Activated CD8-positive, alpha-beta T cell treated with anti-CD3 and anti-CD28 coated beads for 36 hours (primary cell): ENCODE measurements around the gene XPO5. TPM values are rescaled to one million over a fixed set of nuclear protein-coding genes. Genes with fewer than 3 reads are reported as not detected.

ENCODE experiments used
- ATAC-seq: fragments of 200-7000 bp; cut with Tn5 transposase; one replicate; pipeline ENCODE4 v1.10.0; 2021; ENCODE audit warnings: mild to moderate bottlenecking, moderate library complexity
- CTCF ChIA-PET: fragments of 350-600 bp; sonication (Branson Sonifier 250); formaldehyde crosslinking; loops from one replicate; lab custom pipeline; 2021; ENCODE audit warnings: antibody characterized with exemption; lab: Charles Lee
- POLR2A ChIA-PET: fragments of 350-600 bp; sonication (Branson Sonifier 250); formaldehyde crosslinking; loops from one replicate; lab custom pipeline; 2021; ENCODE audit warnings: antibody characterized with exemption; lab: Charles Lee
- DNase-seq: peaks from one replicate; pipeline ENCODE4 v3.0.0-alpha.2; 2020
- H3K27ac Mint-ChIP-seq: one replicate; pipeline ENCODE4 v1.8.0; 2021; ENCODE audit warnings: mild to moderate bottlenecking, mixed read lengths
- H3K27me3 Mint-ChIP-seq: one replicate; pipeline ENCODE4 v1.8.0; 2021; ENCODE audit warnings: mixed read lengths
- H3K36me3 Mint-ChIP-seq: one replicate; pipeline ENCODE4 v1.8.0; 2021; ENCODE audit warnings: low read depth, mixed read lengths
- H3K4me1 Mint-ChIP-seq: one replicate; pipeline ENCODE4 v1.8.0; 2021; ENCODE audit warnings: low read depth, mixed read lengths
- H3K4me3 Mint-ChIP-seq: one replicate; pipeline ENCODE4 v1.8.0; 2021; ENCODE audit warnings: mild to moderate bottlenecking, moderate library complexity, mixed read lengths
- H3K9me3 Mint-ChIP-seq: one replicate; pipeline ENCODE4 v1.8.0; 2021; ENCODE audit warnings: mixed read lengths
- CTCF ChIP-seq: fragments of 200-600 bp; IDR thresholded peaks from one replicate; pipeline ENCODE4 v1.8.0; 2022; ENCODE audit warnings: antibody characterized with exemption, mild to moderate bottlenecking
- intact Hi-C: fragments of 100-400 bp; cut with micrococcal nuclease; formaldehyde crosslinking; loops from one replicate; pipeline ENCODE4 v1.10.0; 2022
- total RNA-seq, 2 experiments: library from RNA; stranded (reverse); gene quantifications; one replicate each; pipeline ENCODE4 v1.2.3, GENCODE V29; 2021

XPO5 gene
- total RNA-seq, 2 experiments from 2014 or later, result 92.3 to 92.6 TPM

DNA sequence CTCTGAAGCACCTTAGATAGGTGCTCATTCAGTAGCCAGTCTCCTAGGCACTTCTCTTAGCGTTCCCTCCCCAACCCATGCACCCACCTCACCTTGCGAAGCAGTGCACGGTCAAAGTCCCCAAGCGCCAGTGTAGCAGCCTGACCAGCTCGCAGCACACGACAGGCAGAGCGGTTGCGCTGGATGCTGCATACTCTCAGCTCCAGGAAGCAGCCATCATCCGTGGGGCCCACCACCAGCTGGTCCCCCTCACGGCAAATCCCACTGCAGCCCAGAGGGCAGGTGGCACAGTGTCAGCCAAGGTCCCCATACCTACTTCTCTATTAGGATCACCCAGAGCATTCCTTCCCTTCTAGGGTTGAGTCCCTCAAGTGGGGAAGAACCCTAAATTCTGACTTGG lies 46.7 kb upstream of the XPO5 start:
- H3K4me3 Mint-ChIP-seq, result no peak overlapping the region
- intact Hi-C loops, result no loop called here
- H3K9me3 Mint-ChIP-seq, result no peaks in the 10 kb centered on the region
- POLR2A ChIA-PET, result interaction anchor here (1.2 kb wide), 1 partner anchor 106 kb away, joined by 3 read pairs; the partner anchor contains the start of genes POLR1C and YIPF3
- peaks cover 40% of the 10 kb centered on the region for H3K36me3 Mint-ChIP-seq
- H3K27ac Mint-ChIP-seq, result no peak overlapping the region
- no peak for TF ChIP-seq CTCF
- peaks cover 9% of the 10 kb centered on the region for H3K4me1 Mint-ChIP-seq
- CTCF ChIA-PET, result interaction anchor here (1.6 kb wide), 1 partner anchor 14 kb away, joined by 5 read pairs; no protein-coding TSS in a partner anchor
- no peak for ATAC-seq
- DNase-seq, result no peak
- no peaks in the 10 kb centered on the region for H3K27me3 Mint-ChIP-seq

- Mint-ChIP-seq H3K4me3 (no peak overlapping the region), H3K27me3 (no peaks in the 10 kb centered on the region), H3K36me3 (peaks cover 36% of the 10 kb centered on the region), H3K27ac (no peak overlapping the region), H3K4me1 (peaks cover 2% of the 10 kb centered on the region), H3K9me3 (no peaks in the 10 kb centered on the region)
- ATAC-seq, result no peak
- no peak for DNase-seq
- CTCF ChIA-PET, result interaction anchor here (1.6 kb wide), 1 partner anchor 14 kb away, joined by 5 read pairs; no protein-coding TSS in a partner anchor
- POLR2A ChIA-PET, result interaction anchor here (1.2 kb wide), 1 partner anchor 105 kb away, joined by 3 read pairs; the partner anchor contains the start of genes POLR1C and YIPF3
- intact Hi-C loops, result no loop called here
- no peak for TF ChIP-seq CTCF
Observed at GRCh38 chr6:43621836-43622180, 46.0 kb upstream of the XPO5 start.

DNA sequence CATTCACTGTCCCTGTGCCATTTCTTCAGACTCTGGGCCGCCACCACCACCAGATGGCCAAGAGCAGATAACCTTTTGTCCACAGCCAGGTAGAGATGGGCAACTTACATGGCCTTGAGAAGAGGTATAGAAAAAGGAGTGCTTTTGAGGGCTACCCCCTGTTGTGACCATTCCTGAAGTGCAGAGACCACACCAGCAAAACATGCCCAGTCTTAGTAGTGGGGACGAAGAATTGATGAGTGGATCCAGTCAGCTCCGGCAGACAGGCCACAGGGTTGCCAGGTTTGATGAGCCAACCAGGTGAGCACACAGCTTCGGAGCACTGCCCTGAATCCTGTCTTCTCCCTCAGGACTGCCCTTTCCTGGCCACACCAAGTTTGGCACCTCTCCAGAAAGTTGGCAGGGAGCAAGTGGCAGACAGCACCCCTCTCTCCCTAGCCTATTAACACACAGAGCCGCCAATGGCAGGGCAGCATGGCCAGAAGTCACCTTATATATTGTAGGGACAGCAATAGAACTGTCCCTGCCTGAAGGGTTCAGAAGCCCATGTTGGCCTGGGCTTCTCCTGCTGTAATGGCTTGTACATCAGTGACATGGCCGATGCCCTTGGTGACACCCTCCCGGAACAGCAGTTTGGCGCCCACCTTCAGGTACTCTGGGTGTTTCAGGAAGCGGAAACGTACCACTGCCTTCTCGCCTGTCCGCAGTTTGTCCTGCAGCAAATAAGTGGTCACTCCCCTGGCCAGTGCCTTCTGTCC lies 45.4 kb upstream of the XPO5 start:
- POLR2A ChIA-PET, result interaction anchor here (1.2 to 2.1 kb wide), 2 partner anchors 9 to 104 kb away, joined by 3 to 10 read pairs; partner anchors contain the start of genes GTPBP2, POLR1C and YIPF3
- H3K9me3 Mint-ChIP-seq, result no peaks in the 10 kb centered on the region
- DNase-seq (no peak), ATAC-seq (no peak)
- H3K27me3 Mint-ChIP-seq, result no peaks in the 10 kb centered on the region
- no peaks in the 10 kb centered on the region for H3K4me1 Mint-ChIP-seq
- H3K36me3 Mint-ChIP-seq, result peaks cover 35% of the 10 kb centered on the region
- intact Hi-C loops, result no loop called here
- no peak overlapping the region for H3K4me3 Mint-ChIP-seq
- no peak for TF ChIP-seq CTCF
- no peak overlapping the region for H3K27ac Mint-ChIP-seq
- CTCF ChIA-PET, result interaction anchor here (4.6 kb wide), 1 partner anchor 13 kb away, joined by 33 read pairs; no protein-coding TSS in a partner anchor

DNA sequence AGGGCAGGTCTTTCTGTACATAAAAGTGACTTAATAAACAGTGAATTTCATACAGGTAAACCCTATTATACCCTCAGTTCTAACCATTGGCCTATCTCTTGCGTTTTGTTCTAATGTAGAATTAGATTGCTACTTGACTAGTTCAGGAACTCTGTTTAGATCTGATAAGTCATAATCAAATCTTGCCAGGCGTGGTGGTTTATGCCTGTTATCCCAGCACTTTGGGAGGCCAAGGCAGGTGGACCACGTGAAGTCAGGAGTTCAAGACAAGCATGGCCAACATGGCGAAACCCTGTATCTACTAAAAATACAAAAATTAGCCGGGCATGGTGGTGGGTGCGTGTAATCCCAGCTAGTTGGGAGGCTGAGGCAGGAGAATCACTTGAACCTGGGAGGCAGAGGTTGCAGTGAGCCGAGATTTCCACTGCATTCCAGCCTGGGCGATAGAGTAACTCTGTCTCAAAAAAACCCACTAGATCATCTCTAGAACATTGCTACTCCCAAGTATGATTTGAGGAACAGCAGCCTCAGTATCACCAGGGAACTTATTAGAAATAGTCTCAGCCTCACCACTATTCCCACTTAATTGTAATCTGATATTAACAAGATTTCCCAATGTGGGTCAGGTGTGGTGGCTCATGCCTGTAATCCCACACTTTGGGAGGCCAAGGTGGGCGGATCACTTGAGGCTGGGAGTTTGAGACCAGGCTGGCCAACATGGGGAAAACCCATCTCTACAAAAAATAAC lies 41.1 kb upstream of the XPO5 start:
- no peak for TF ChIP-seq CTCF
- H3K4me3 Mint-ChIP-seq, result no peak overlapping the region
- ChIA-PET CTCF (interaction anchor here (1.0 to 4.6 kb wide), 2 partner anchors 8 to 9 kb away, joined by 4 to 33 read pairs; no protein-coding TSS in a partner anchor), POLR2A (interaction anchor here (0.6 to 2.4 kb wide), 6 partner anchors 11 to 458 kb away, joined by 3 to 5 read pairs (median 3); no protein-coding TSS in a partner anchor)
- H3K9me3 Mint-ChIP-seq, result no peaks in the 10 kb centered on the region
- no peak overlapping the region for H3K27ac Mint-ChIP-seq
- ATAC-seq (no peak), DNase-seq (no peak)
- intact Hi-C loops, result no loop called here
- H3K4me1 Mint-ChIP-seq, result no peaks in the 10 kb centered on the region
- H3K27me3 Mint-ChIP-seq, result no peaks in the 10 kb centered on the region
- peaks cover 15% of the 10 kb centered on the region for H3K36me3 Mint-ChIP-seq
